ENCODE data around the gene CRYBG1.

DNA sequence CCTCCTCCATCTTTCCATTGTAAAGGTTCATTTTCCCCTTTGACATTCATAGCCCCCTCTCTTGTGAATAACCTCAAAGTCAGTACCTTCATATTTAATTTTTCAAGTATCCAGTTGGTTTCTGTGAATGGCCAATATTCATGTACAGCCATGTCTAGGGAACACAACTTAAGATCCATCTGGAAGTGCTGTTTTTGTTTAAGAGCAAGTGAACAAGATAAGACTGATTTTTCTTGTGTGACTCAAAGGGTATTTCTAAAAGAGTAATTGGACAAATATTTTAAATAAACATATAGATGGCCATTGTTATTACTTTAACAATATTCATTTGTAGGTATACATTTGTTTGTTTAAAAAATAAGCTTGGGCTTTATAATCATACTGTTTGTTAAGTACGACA, 175.8 kb downstream of the CRYBG1 start:
- TF ChIP-seq ASH2L (IDR thresholded peaks at IDR 0.05; ENCODE audit: borderline replicate concordance, low read depth) (no peak), MXI1 (IDR thresholded peaks at IDR 0.05; ENCODE audit: low read depth, low read length) (no peak), EZH2 (IDR thresholded peaks at IDR 0.05; ENCODE audit: borderline replicate concordance, control insufficient read depth, low read depth, low read length) (no peak), FOXM1 (IDR thresholded peaks at IDR 0.05; ENCODE audit: low read depth, low read length) (no peak), TCF12 (IDR thresholded peaks at IDR 0.05; ENCODE audit: low read depth, low read length) (no peak), NRF1 (conservative IDR thresholded peaks at IDR 0.05; ENCODE audit: low read depth, low read length) (no peak), MEF2A (IDR thresholded peaks at IDR 0.05; ENCODE audit: insufficient read depth, low read depth, low read length) (no peak), SUZ12 (IDR thresholded peaks at IDR 0.05; ENCODE audit: unreplicated experiment) (no peak), NR2C2 (IDR thresholded peaks at IDR 0.05; ENCODE audit: borderline replicate concordance, control insufficient read depth, insufficient read length, low read depth) (no peak), CBFB (IDR thresholded peaks at IDR 0.05; ENCODE audit: low read depth) (no peak), RCOR1 (conservative IDR thresholded peaks at IDR 0.05; ENCODE audit: low read depth, low read length) (no peak), GABPA (IDR thresholded peaks at IDR 0.05; ENCODE audit: low read depth) (no peak), CREB1 (IDR thresholded peaks at IDR 0.05; ENCODE audit: low read depth) (no peak)
- TF ChIP-seq, protein P1, sequence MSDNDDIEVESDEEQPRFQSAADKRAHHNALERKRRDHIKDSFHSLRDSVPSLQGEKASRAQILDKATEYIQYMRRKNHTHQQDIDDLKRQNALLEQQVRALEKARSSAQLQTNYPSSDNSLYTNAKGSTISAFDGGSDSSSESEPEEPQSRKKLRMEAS (IDR thresholded peaks at IDR 0.05; ENCODE audit: low read depth, low read length) = no peak
